HCT116 (cell line): ENCODE results near the gene GPM6B. TPM values are rescaled to one million over a fixed set of nuclear protein-coding genes. Genes with fewer than 3 reads are reported as not detected.

Experiments used
- ATAC-seq: fragments of 200-7000 bp; cut with Tn5 transposase; 2 replicates; pipeline ENCODE4 v1.9.1; 2020; ENCODE audit warnings: mild to moderate bottlenecking, moderate library complexity
- BruUV-seq: library from RNA; stranded (reverse); fragments of 400-500 nt; replicated peaks from 2 replicates; lab custom pipeline; 2021; lab: Mats Ljungman, UMichigan
- CTCF ChIA-PET: fragments of 300-600 bp; sonication (Branson Sonifier 250); formaldehyde crosslinking; loops from one replicate; lab custom pipeline; 2021; ENCODE audit warnings: antibody characterized with exemption; lab: Charles Lee
- POLR2A ChIA-PET: fragments of 300-600, 350-600 bp; sonication (Branson Sonifier 250); formaldehyde crosslinking; loops from one replicate; lab custom pipeline; 2021; ENCODE audit warnings: antibody characterized with exemption; lab: Charles Lee
- RAD21 ChIA-PET, 2 experiments: fragments of 300-600 bp; sonication (Branson Sonifier 250); formaldehyde crosslinking; loops; one replicate each; lab custom pipeline; 2023; ENCODE audit warnings: low total read pairs in 2 of 2; ENCODE audit not compliant: uncharacterized antibody in 2 of 2, unreplicated experiment in 2 of 2, low non-redundant PET in 1 of 2; lab: Charles Lee
- DNase-seq: peaks from one replicate; pipeline ENCODE4 v3.0.0-alpha.2; 2010; ENCODE audit warnings: low read depth, low spot score
- H2AFZ ChIP-seq: fragments of 200-600 bp; shearing (Covaris generic), sonication (generic); 2 replicates; pipeline ENCODE4 v1.6.1; 2017; ENCODE audit warnings: low read depth, mixed run types, mixed read lengths, antibody characterized with exemption, low read length; ENCODE audit not compliant: poor library complexity, severe bottlenecking
- H3K27ac ChIP-seq: 2 replicates; pipeline ENCODE4 v1.5.1; 2012; ENCODE audit warnings: low read depth, low read length
- H3K27me3 ChIP-seq: fragments of 200-600 bp; sonication (generic); 2 replicates; pipeline ENCODE4 v1.6.1; 2016; ENCODE audit warnings: mixed run types, low read length, mixed read lengths; ENCODE audit not compliant: insufficient read depth
- H3K36me3 ChIP-seq, 2 experiments: fragments of 200-500 bp in 1 of 2; fragments of 200-600 bp in 1 of 2; sonication (Bioruptor generic) in 1 of 2; sonication (generic) in 1 of 2; 2 replicates each; pipeline versions ENCODE4 v1.5.1 to v1.6.1; 2014 to 2016; ENCODE audit warnings: low read length in 2 of 2, inconsistent platforms in 1 of 2, mixed read lengths in 1 of 2, mixed run types in 1 of 2; ENCODE audit not compliant: insufficient read depth in 2 of 2, control insufficient read depth in 1 of 2
- H3K4me1 ChIP-seq, 2 experiments: fragments of 200-600 bp in 1 of 2; sonication (generic) in 1 of 2; 2 replicates each; pipeline versions ENCODE4 v1.5.1 to v1.6.1; 2012 to 2017; ENCODE audit warnings: low read length in 2 of 2, inconsistent platforms in 1 of 2, mild to moderate bottlenecking in 1 of 2, mixed read lengths in 1 of 2, mixed run types in 1 of 2, moderate library complexity in 1 of 2; ENCODE audit not compliant: insufficient read depth in 2 of 2, control insufficient read depth in 1 of 2
- H3K4me2 ChIP-seq: fragments of 200-600 bp; sonication (generic); 2 replicates; pipeline ENCODE4 v1.6.1; 2017; ENCODE audit warnings: mixed run types, low read length, mixed read lengths
- H3K4me3 ChIP-seq, 2 experiments: fragments of 200-600 bp in 1 of 2; sonication (generic) in 1 of 2; replicated peaks in 1 of 2; 2 replicates each; pipeline ENCODE4 v1.5.1; 2011 to 2016; ENCODE audit warnings: low read length in 2 of 2, control low read depth in 1 of 2, low read depth in 1 of 2, mild to moderate bottlenecking in 1 of 2, mixed read lengths in 1 of 2, mixed run types in 1 of 2
- H3K79me2 ChIP-seq: fragments of 200-600 bp; sonication (generic); 2 replicates; pipeline ENCODE4 v1.6.1; 2017; ENCODE audit warnings: mild to moderate bottlenecking, mixed run types, low read length, moderate library complexity, mixed read lengths; ENCODE audit not compliant: insufficient read depth
- H3K9ac ChIP-seq: fragments of 200-600 bp; sonication (generic); 2 replicates; pipeline ENCODE4 v1.6.1; 2016; ENCODE audit warnings: low read length, mixed read lengths
- H3K9me2 ChIP-seq: fragments of 200-600 bp; sonication (generic), shearing (Covaris generic); 2 replicates; pipeline ENCODE4 v1.6.1; 2017; ENCODE audit warnings: mixed run types, mild to moderate bottlenecking, moderate library complexity; ENCODE audit not compliant: insufficient read depth
- H3K9me3 ChIP-seq, 2 experiments: fragments of 200-500 bp in 1 of 2; fragments of 200-600 bp in 1 of 2; sonication (Bioruptor generic) in 1 of 2; sonication (generic) in 1 of 2; 2 replicates each; pipeline ENCODE4 v1.6.1; 2014 to 2017; ENCODE audit warnings: low read length in 2 of 2, mixed read lengths in 2 of 2, inconsistent platforms in 1 of 2, low read depth in 1 of 2, mild to moderate bottlenecking in 1 of 2, mixed run types in 1 of 2, moderate library complexity in 1 of 2; ENCODE audit not compliant: control insufficient read depth in 1 of 2, insufficient read depth in 1 of 2
- H4K20me1 ChIP-seq: fragments of 200-600 bp; sonication (generic), shearing (Covaris generic); 2 replicates; pipeline ENCODE4 v1.6.1; 2017; ENCODE audit warnings: mixed run types, mild to moderate bottlenecking, moderate library complexity; ENCODE audit not compliant: insufficient read depth
- ATF3 ChIP-seq: IDR thresholded peaks from 2 replicates; pipeline ENCODE4 v1.6.1; 2012
- CEBPB ChIP-seq: IDR thresholded peaks from 2 replicates; pipeline ENCODE4 v1.6.1; 2012; ENCODE audit warnings: low read depth
- EGR1 ChIP-seq: IDR thresholded peaks from 2 replicates; pipeline ENCODE4 v1.6.1; 2012; ENCODE audit warnings: low read depth
- ELF1 ChIP-seq: IDR thresholded peaks from 2 replicates; pipeline ENCODE4 v1.6.1; 2012; ENCODE audit warnings: low read depth, borderline replicate concordance
- EZH2 ChIP-seq: fragments of 200-600 bp; sonication (generic); IDR thresholded peaks from 2 replicates; pipeline ENCODE4 v1.6.1; 2017; ENCODE audit warnings: antibody characterized with exemption, mixed run types
- EZH2phosphoT487 ChIP-seq: fragments of 200-600 bp; IDR thresholded peaks from 2 replicates; pipeline ENCODE4 v1.6.1; 2018; ENCODE audit warnings: antibody characterized with exemption, borderline replicate concordance
- FOSL1 ChIP-seq: IDR thresholded peaks from 2 replicates; pipeline ENCODE4 v1.6.1; 2012; ENCODE audit warnings: low read depth
- POLR2AphosphoS5 ChIP-seq: IDR thresholded peaks from 2 replicates; pipeline ENCODE4 v1.6.1; 2011; ENCODE audit warnings: mild to moderate bottlenecking, low read depth, low read length, moderate library complexity
- RAD21 ChIP-seq: IDR thresholded peaks from 2 replicates; pipeline ENCODE4 v1.6.1; 2012; ENCODE audit warnings: low read depth, mild to moderate bottlenecking
- SIN3A ChIP-seq: IDR thresholded peaks from 2 replicates; pipeline ENCODE4 v1.6.1; 2012; ENCODE audit warnings: low read depth
- SP1 ChIP-seq: IDR thresholded peaks from 2 replicates; pipeline ENCODE4 v1.6.1; 2012; ENCODE audit warnings: low read depth
- SRF ChIP-seq: IDR thresholded peaks from 2 replicates; pipeline ENCODE4 v1.6.1; 2012; ENCODE audit warnings: low read depth
- TCF7L2 ChIP-seq: IDR thresholded peaks from 2 replicates; pipeline ENCODE4 v1.7.0; 2011; ENCODE audit warnings: borderline replicate concordance, inconsistent platforms; ENCODE audit not compliant: insufficient read depth, insufficient read length; ENCODE audit errors: extremely low read depth
- YY1 ChIP-seq: IDR thresholded peaks from 2 replicates; pipeline ENCODE4 v1.6.1; 2011; ENCODE audit warnings: low read length, low read depth, moderate library complexity, mild to moderate bottlenecking; ENCODE audit not compliant: insufficient replicate concordance; ENCODE audit errors: extremely low read depth
- ZFX ChIP-seq: fragments of 450-650 bp; IDR thresholded peaks from 2 replicates; pipeline ENCODE4 v1.6.1; 2017
- ZNF274 ChIP-seq: fragments of 200-500 bp; sonication (Bioruptor generic); IDR thresholded peaks from 2 replicates; pipeline ENCODE4 v1.6.1; 2014; ENCODE audit warnings: mild to moderate bottlenecking, low read depth, low read length, inconsistent platforms
- intact Hi-C: fragments of 100-400 bp; cut with micrococcal nuclease; formaldehyde crosslinking; loops from 2 replicates; pipeline ENCODE4 v1.10.0; 2022
- total RNA-seq: library from RNA; stranded (reverse); gene quantifications from one replicate; pipeline ENCODE4 v1.2.1, GENCODE V29; 2021; ENCODE audit not compliant: unreplicated experiment
- TF ChIP-seq, protein P1 (sequence below): IDR thresholded peaks from 2 replicates; pipeline ENCODE4 v1.6.1; 2012
- TF ChIP-seq, protein P2 (sequence below), 3 experiments: fragments of 200-600 bp in 1 of 3; sonication (generic) in 1 of 3; IDR thresholded peaks in 2 of 3; conservative IDR thresholded peaks in 1 of 3; 2 replicates each; pipeline ENCODE4 v1.5.1; 2012 to 2017; ENCODE audit warnings: low read depth in 2 of 3, low read length in 2 of 3, antibody characterized with exemption in 1 of 3, borderline replicate concordance in 1 of 3, control low read depth in 1 of 3, mild to moderate bottlenecking in 1 of 3, mixed read lengths in 1 of 3, mixed run types in 1 of 3, moderate library complexity in 1 of 3; ENCODE audit not compliant: insufficient read depth in 1 of 3
- TF ChIP-seq, protein P3 (sequence below): IDR thresholded peaks from 2 replicates; pipeline ENCODE4 v1.6.1; 2012; ENCODE audit warnings: low read depth

Gene GPM6B
- total RNA-seq, 1 experiment from 2014 or later, result 0.07 TPM

DNA sequence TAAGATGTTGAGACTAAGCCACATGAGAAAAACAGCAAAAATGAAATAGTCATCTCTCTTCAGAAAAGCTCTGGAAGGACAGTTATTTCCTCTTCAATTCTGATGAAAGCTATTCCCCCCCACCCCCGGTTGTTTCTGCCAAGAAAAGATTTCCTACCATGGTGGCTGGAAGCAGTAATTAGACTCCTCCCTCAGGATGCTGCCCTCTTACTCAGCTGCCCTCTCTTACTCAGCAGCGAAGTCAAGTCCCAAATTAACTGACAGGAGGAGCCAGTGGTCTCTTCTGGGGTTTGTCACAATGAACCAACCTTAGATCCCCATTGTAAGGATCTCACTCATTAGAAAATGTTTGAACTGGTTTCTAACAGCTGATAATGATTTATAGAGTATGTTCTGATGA is 38.0 kb downstream of the GPM6B start:
- H3K27ac ChIP-seq, result no peak overlapping the region
- no peak overlapping the region for H3K4me3 ChIP-seq
- H3K79me2 ChIP-seq, result no peaks in the 10 kb centered on the region
- no peak overlapping the region for H3K4me2 ChIP-seq
- H3K9ac ChIP-seq, result no peak overlapping the region
- H2AFZ ChIP-seq, result no peak overlapping the region
- ChIA-PET POLR2A (no interaction called here), RAD21 (no interaction called here), CTCF (no interaction called here)
- no peaks in the 10 kb centered on the region for H3K9me2 ChIP-seq
- TF ChIP-seq, protein P1, sequence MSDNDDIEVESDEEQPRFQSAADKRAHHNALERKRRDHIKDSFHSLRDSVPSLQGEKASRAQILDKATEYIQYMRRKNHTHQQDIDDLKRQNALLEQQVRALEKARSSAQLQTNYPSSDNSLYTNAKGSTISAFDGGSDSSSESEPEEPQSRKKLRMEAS, result no peak
- no peak for TF ChIP-seq POLR2AphosphoS5
- no peak for TF ChIP-seq SP1
- TF ChIP-seq ZNF274, result no peak
- TF ChIP-seq ZFX, result no peak
- TF ChIP-seq FOSL1, result no peak
- no peak for TF ChIP-seq CEBPB
- TF ChIP-seq, protein P2, sequence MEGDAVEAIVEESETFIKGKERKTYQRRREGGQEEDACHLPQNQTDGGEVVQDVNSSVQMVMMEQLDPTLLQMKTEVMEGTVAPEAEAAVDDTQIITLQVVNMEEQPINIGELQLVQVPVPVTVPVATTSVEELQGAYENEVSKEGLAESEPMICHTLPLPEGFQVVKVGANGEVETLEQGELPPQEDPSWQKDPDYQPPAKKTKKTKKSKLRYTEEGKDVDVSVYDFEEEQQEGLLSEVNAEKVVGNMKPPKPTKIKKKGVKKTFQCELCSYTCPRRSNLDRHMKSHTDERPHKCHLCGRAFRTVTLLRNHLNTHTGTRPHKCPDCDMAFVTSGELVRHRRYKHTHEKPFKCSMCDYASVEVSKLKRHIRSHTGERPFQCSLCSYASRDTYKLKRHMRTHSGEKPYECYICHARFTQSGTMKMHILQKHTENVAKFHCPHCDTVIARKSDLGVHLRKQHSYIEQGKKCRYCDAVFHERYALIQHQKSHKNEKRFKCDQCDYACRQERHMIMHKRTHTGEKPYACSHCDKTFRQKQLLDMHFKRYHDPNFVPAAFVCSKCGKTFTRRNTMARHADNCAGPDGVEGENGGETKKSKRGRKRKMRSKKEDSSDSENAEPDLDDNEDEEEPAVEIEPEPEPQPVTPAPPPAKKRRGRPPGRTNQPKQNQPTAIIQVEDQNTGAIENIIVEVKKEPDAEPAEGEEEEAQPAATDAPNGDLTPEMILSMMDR (IDR thresholded peaks at IDR 0.05 in 2 of 3, conservative IDR thresholded peaks at IDR 0.05 in 1 of 3; ENCODE audit: borderline replicate concordance in 1 of 3, insufficient read depth in 1 of 3, low read depth in 2 of 3, low read length in 2 of 3), result no peak
- no peak for TF ChIP-seq ATF3
- TF ChIP-seq SIN3A, result no peak
- TF ChIP-seq ELF1, result no peak
- TF ChIP-seq RAD21, result no peak
- TF ChIP-seq, protein P3, sequence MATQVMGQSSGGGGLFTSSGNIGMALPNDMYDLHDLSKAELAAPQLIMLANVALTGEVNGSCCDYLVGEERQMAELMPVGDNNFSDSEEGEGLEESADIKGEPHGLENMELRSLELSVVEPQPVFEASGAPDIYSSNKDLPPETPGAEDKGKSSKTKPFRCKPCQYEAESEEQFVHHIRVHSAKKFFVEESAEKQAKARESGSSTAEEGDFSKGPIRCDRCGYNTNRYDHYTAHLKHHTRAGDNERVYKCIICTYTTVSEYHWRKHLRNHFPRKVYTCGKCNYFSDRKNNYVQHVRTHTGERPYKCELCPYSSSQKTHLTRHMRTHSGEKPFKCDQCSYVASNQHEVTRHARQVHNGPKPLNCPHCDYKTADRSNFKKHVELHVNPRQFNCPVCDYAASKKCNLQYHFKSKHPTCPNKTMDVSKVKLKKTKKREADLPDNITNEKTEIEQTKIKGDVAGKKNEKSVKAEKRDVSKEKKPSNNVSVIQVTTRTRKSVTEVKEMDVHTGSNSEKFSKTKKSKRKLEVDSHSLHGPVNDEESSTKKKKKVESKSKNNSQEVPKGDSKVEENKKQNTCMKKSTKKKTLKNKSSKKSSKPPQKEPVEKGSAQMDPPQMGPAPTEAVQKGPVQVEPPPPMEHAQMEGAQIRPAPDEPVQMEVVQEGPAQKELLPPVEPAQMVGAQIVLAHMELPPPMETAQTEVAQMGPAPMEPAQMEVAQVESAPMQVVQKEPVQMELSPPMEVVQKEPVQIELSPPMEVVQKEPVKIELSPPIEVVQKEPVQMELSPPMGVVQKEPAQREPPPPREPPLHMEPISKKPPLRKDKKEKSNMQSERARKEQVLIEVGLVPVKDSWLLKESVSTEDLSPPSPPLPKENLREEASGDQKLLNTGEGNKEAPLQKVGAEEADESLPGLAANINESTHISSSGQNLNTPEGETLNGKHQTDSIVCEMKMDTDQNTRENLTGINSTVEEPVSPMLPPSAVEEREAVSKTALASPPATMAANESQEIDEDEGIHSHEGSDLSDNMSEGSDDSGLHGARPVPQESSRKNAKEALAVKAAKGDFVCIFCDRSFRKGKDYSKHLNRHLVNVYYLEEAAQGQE, result no peak
- no peak for TF ChIP-seq EGR1
- TF ChIP-seq TCF7L2, result no peak
- TF ChIP-seq EZH2, result no peak
- TF ChIP-seq YY1, result no peak
- TF ChIP-seq EZH2phosphoT487, result no peak
- TF ChIP-seq SRF, result no peak
- H3K36me3 ChIP-seq, result no peaks in the 10 kb centered on the region; a peak in 2 of 4 replicates
- H3K9me3 ChIP-seq, result no peaks in the 10 kb centered on the region
- no peaks in the 10 kb centered on the region for H3K4me1 ChIP-seq
- no peaks in the 10 kb centered on the region for H4K20me1 ChIP-seq
- no peaks in the 10 kb centered on the region for H3K27me3 ChIP-seq
- ATAC-seq, result no peak
- no peak for DNase-seq
- no TSS peak for BruUV-seq
- intact Hi-C loops, result no loop called here
